Hepatic stellate cell (primary cell): ENCODE data around the gene CDA.

ENCODE experiments used
- DNase-seq: peaks from one replicate; pipeline ENCODE4 v3.0.0; 2011; ENCODE audit warnings: low spot score

The CDA gene

GRCh38 chr1:20615946-20616846, 27.3 kb downstream of the CDA start:
- DNase-seq, result no peak

- DNase-seq, result no peak
Observed at GRCh38 chr1:20616847-20617487, 28.1 kb downstream of the CDA start.

GRCh38 chr1:20618550-20618949, 29.7 kb downstream of the CDA start:
- no peak for DNase-seq

DNA sequence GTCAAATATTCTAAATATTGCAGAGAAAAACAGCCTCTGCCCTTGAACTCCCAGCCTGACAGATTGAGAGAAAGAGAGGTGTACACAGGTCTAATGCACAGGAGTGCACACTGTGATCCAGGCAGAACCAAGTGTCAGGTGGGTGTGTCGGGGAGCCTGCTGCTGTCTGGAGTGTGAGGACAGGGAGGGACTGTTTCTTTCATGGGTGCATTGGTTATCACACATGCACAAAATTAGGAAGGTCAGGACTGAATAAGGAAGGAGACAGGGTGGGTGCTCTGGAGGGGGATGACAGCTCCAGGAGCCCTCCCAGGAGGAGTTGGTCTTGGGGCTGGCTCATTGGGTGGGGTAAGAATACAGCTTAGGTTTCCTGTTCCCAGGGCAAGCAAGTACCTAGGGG, 31.1 kb downstream of the CDA start:
- DNase-seq, result no peak

DNA sequence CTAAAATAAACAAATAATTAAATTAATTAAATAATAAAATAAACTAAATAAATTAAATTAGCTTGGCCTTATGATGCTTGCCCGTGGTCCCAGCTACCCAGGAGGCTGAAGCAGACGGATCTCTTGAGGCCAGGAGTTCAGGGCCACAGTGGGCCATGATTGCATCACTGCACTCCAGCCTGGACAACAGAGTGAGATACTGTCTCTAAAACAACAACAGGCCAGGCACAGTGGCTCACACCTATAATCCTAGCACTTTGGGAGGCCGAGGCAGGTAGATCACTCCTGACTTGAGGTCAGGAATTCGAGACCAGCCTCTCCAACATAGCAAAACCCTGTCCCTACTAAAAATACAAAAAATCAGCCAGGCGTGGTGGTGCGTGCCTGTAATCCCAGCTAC, 32.1 kb downstream of the CDA start:
- no peak for DNase-seq

GRCh38 chr1:20624709-20625108, 35.8 kb downstream of the CDA start:
- no peak for DNase-seq

DNA sequence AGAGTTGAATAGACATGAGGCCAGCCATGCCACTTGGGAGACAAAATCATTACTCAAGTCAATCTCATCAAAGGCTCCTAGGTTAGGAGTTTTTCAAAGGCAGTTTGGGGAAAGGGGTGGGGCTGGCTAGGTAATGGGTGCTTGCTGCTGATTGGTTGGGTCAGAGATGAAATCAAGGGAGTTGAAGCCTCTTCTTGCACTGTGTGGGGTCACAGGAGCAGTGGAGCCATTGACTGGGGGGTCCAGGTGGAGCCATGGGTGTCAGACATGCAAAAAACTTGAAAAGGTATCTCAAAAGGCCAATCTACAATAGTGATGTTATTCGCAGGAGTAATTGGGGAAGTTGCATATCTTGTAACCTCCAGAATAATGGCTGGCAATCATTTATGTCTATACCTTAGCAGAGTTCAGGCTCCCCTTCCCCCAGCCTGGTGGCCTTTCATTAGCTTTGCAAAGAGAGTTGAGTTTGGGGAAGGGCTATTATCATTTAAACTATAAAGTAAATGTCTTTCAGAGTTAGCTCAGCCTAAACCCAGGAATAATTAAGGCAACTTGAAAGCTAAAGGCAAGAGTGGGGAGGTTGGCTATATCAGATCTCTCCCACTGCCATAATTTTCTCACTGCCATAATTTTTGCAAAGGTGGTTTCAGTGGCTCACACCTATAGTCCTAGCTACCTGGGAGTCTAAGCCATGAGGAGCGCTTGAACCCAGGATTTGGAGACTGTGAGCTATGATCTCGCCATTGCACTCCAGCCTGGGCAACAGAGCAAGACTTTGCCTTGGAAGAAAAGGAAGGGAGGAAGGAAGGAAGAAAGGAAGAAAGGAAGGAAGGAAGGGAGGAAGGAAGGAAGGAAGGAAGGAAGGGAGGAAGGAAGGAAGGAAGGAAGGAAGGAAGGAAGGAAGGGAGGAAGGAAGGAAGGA, 36.5 kb downstream of the CDA start:
- DNase-seq, result no peak

- DNase-seq, result no peak
Observed at GRCh38 chr1:20626098-20626427, 37.2 kb downstream of the CDA start.

- no peak for DNase-seq
Observed at GRCh38 chr1:20626524-20626923, 37.6 kb downstream of the CDA start.

DNA sequence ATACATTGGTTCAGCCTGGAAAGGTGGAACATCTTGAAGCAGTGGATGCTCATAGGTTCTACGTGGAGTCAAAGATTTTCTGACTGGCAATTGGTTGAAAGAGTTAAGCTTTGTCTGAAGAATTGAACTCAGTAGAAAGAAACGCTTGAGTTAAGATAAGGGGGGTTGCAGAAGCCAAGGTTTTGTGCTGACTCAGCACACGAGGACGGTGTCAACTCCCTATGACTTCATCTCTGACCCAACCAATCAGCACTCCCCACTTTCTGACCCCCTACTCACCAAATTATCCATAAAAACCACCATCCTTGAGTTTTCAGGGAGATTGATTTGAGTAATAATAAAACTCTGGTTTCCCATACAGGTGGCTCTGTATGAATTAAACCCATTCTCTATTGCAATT, 41.8 kb downstream of the CDA start:
- no peak for DNase-seq

GRCh38 chr1:20632386-20632785, 43.5 kb downstream of the CDA start:
- no peak for DNase-seq

DNA sequence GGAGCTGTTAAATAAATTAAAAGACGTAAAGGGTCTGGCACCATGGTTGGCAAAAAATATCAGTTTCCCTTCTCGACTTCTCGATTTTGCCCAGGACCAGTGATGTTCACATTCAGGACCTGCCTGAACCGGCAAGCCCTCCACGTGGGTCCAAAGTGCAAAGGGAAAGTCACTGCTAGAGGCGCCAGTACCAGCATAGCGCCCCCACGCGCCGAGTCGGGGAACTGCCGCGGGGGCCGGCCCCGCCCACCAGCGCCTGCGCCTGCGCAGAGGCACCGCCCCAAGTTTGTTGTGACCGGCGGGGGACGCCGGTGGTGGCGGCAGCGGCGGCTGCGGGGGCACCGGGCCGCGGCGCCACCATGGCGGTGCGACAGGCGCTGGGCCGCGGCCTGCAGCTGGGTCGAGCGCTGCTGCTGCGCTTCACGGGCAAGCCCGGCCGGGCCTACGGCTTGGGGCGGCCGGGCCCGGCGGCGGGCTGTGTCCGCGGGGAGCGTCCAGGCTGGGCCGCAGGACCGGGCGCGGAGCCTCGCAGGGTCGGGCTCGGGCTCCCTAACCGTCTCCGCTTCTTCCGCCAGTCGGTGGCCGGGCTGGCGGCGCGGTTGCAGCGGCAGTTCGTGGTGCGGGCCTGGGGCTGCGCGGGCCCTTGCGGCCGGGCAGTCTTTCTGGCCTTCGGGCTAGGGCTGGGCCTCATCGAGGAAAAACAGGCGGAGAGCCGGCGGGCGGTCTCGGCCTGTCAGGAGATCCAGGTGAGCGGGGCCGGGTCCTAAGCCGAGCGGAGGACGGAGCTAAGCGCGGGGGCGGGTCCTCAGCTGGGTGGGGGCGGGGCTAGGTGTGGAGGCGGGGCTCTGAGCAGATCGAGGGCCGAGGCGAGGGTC, 44.5 kb downstream of the CDA start, which contains the start of gene PINK1:
Gene PINK1, plus strand, starts transcription at position 269 of the 875 bp plus-strand sequence. Its CDS starts 91 bp downstream, at position 360.
- peak; percentile 84 for DNase-seq

DNA sequence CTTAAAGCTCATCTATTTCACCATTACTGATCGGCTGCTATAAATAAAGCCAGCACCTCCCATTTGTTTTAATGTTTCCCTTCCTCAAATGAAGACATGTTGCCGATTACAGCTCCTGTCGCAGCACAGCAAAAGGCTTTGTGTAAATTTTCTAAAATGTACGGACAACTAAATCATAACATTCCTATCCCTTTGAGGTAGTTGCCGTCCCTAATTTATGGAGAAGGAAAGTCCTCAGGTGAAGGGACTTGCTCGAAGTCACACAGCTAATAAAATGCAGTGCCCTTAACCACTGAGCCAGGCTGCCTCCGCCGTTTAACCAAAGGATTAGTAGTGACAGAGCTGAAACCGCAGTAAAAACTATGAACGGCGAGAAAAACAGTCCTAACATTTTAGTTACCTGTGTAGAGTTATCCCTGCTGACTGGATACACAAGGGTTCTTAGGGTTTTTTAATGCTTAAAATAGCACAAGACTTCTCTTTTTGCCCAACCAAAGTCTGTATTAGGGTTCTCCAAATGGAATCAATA, 45.2 kb downstream of the CDA start:
- no peak for DNase-seq

DNA sequence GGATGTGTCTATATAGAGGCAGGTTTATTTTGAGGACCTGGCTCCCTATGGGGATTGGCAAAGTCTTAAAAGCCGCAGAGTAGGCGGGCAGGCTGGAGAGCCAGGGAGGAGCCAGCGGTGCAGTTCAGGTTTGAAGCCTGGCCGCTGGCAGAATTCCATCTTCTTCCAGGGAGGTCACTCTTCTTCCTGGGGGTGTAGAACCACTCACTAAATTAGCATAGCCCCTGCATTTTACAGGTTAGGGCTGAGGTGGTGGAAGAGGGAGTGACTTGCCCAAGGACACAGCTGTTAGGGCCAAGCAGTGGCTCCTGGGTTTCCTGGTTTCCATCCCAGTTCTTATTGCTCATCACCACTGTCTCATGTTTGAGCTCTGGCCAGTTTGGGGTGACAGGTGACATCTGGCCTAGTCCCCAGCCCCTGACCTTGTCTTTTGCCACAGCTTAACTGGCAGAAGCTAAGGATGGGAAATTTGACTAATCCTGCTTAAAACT, 45.7 kb downstream of the CDA start:
- peak; percentile 48 for DNase-seq

- DNase-seq, result no peak
Observed at GRCh38 chr1:20636785-20637347, 48.0 kb downstream of the CDA start.

DNA sequence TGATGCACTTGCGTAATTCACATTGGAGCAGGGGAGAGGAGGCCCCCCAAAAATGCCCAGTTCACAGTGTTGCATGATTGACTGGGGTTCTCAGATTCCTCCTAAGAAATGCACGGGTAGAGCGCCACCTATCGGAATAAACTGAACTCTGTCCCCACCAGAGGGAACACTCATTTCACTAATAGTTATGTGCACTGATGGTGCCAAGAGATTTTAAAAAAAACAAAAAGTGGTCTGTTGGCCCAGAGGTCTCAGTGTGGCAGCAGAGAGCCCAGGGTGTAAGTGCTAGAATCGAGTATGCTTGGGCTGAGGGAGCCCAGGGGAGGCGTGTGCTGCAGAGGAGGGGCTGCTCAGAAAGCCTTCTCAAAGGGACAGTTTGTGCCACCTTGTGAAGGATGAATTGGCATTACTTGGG, 51.3 kb downstream of the CDA start:
- DNase-seq, result peak; percentile 74

GRCh38 chr1:20641975-20642374, 53.1 kb downstream of the CDA start:
- DNase-seq, result no peak

- no peak for DNase-seq
Observed at GRCh38 chr1:20643080-20643479, 54.2 kb downstream of the CDA start.

DNA sequence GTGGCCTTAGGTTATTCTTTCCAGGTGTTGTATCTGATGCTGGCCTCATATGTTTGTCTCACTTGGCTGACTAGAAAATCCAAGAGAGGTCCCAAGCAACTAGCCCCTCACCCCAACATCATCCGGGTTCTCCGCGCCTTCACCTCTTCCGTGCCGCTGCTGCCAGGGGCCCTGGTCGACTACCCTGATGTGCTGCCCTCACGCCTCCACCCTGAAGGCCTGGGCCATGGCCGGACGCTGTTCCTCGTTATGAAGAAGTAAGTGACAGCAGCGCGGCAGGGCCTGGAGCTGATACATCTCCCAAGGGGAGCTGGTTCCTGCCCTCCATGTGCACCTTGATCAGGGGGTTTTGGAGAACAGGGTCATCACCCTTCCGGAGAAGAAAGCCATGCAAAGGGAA, 55.5 kb downstream of the CDA start:
- DNase-seq, result no peak

GRCh38 chr1:20645414-20645813, 56.5 kb downstream of the CDA start:
- no peak for DNase-seq

DNA sequence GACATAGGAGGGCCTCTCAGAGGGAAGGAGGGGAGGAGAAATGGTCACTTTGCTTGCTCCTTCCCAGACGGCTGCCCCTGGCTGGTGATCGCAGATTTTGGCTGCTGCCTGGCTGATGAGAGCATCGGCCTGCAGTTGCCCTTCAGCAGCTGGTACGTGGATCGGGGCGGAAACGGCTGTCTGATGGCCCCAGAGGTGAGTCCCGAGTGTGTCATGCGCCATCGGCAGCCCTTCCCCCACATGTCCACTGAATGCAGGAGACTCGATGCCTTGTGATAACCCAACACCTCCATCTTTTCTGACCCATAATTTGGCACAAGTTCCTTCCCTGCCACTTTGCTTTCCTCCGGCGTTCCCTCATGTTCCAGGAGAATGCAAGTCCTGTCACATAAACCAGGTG, 59.5 kb downstream of the CDA start:
- DNase-seq, result no peak
